Right cardiac atrium (tissue), 5 donors: Measurements from ENCODE around the gene PADI1. TPM values are rescaled to one million over a fixed set of nuclear protein-coding genes. Genes with fewer than 3 reads are reported as not detected.

Experiments
- ATAC-seq, 2 donors: fragments of 200-7000 bp; cut with Tn5 transposase; one replicate each; pipeline versions ENCODE4 v1.8.0 to v1.9.1; 2020; ENCODE audit warnings: moderate library complexity in 2 of 2, mild to moderate bottlenecking in 1 of 2
- DNase-seq, 3 donors: peaks; one replicate each; pipeline ENCODE4 v3.0.0-alpha.2; 2020
- H3K27ac ChIP-seq: one replicate; pipeline ENCODE4 v1.5.1; 2013; ENCODE audit warnings: mild to moderate bottlenecking, low read length, control low read depth, moderate library complexity
- H3K27me3 ChIP-seq: one replicate; pipeline ENCODE4 v1.6.1; 2013; ENCODE audit not compliant: control insufficient read depth, insufficient read depth
- H3K4me1 ChIP-seq: one replicate; pipeline ENCODE4 v1.6.1; 2013; ENCODE audit warnings: low read length; ENCODE audit not compliant: control insufficient read depth, insufficient read depth
- H3K4me3 ChIP-seq: one replicate; pipeline ENCODE4 v1.5.1; 2013; ENCODE audit warnings: low read length, control low read depth
- H3K9me3 ChIP-seq: one replicate; pipeline ENCODE4 v1.6.1; 2013; ENCODE audit warnings: low read length; ENCODE audit not compliant: control insufficient read depth
- WGBS: extraction: QIAGEN DNeasy Blood & Tissue Kit; methylation state at CpG from one replicate; pipeline ENCODE4 v1.1.7; 2013; 5-methylcytosine and 5-hydroxymethylcytosine counted together
- intact Hi-C, 4 donors: fragments of 100-400 bp; cut with DNase I; formaldehyde crosslinking; loops; one replicate each; pipeline versions ENCODE4 v1.11.0 to v1.14.0; 2022 to 2023
- polyA plus RNA-seq: library from polyadenylated mRNA; stranded (reverse); fragments of 200-250 nt; gene quantifications from one replicate; pipeline ENCODE4 v1.2.3, GENCODE V29; 2013
- total RNA-seq, 4 donors: library from RNA; stranded (reverse); fragmentation: NEBNext Ultra II Directional; extraction: Animal tissue kit (Norgen Biotek cat#: 25700); gene quantifications; one replicate each; pipeline ENCODE4 v1.2.1, GENCODE V29; 2021
- donor health status: healthy with polysubstance abuse.
- donor health status: DM: no; HTN: yes; CAD: no.
- donor health status: DM: no; HTN: no; CAD: no.
- donor health status: DM: no; HTN: yes; CAD: no; lungs with severe emphysema.
- donor health status: DM: yes; HTN: yes; CAD: no.

Gene PADI1
- total and polyA plus RNA-seq, 5 donors: not detected

GRCh38 chr1:17165823-17166222, 39.1 kb upstream of the PADI1 start:
- H3K4me3 ChIP-seq: no peak overlapping the region
- 71% methylated on average over 1 of the region's 1 CpG for WGBS
- H3K27me3 ChIP-seq: no peaks in the 10 kb centered on the region
- intact Hi-C loops: no loop called here
- no peak overlapping the region for H3K27ac ChIP-seq
- no peak for ATAC-seq
- H3K9me3 ChIP-seq: no peaks in the 10 kb centered on the region
- H3K4me1 ChIP-seq: no peaks in the 10 kb centered on the region
- no peak for DNase-seq

GRCh38 chr1:17167041-17167785, 37.7 kb upstream of the PADI1 start:
- no peak for ATAC-seq

DNA sequence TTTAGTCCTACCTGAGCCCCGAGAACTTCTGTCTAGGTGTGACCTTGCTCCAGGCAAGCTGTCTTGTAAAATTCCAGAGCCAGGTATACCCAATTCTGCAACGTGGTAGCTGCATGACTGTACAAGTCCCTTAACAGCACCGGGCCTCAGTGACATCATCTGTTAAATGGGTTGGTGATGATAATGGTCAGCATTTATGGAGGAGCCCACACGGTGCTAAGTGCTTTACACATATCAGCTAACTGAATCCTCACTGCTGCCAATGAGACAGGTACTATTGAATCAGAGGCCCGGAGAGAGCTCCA, 37.2 kb upstream of the PADI1 start:
- Histone ChIP-seq H3K4me1 (no peaks in the 10 kb centered on the region), H3K27ac (no peak overlapping the region), H3K9me3 (no peaks in the 10 kb centered on the region), H3K4me3 (no peak overlapping the region), H3K27me3 (no peaks in the 10 kb centered on the region)
- ATAC-seq (no peak), DNase-seq (no peak)
- intact Hi-C loops: no loop called here
- WGBS: 76% methylated on average over 5 of the region's 5 CpGs

More at GRCh38 chr1:17167041-17167785, 37.7 kb upstream of the PADI1 start:
- H3K27me3 ChIP-seq: no peaks in the 10 kb centered on the region
- H3K4me3 ChIP-seq: no peak overlapping the region
- H3K4me1 ChIP-seq: no peaks in the 10 kb centered on the region
- no peak overlapping the region for H3K27ac ChIP-seq
- intact Hi-C loops: no loop called here
- no peaks in the 10 kb centered on the region for H3K9me3 ChIP-seq
- DNase-seq: no peak
- 14% methylated on average over 4 of the region's 4 CpGs for WGBS

DNA sequence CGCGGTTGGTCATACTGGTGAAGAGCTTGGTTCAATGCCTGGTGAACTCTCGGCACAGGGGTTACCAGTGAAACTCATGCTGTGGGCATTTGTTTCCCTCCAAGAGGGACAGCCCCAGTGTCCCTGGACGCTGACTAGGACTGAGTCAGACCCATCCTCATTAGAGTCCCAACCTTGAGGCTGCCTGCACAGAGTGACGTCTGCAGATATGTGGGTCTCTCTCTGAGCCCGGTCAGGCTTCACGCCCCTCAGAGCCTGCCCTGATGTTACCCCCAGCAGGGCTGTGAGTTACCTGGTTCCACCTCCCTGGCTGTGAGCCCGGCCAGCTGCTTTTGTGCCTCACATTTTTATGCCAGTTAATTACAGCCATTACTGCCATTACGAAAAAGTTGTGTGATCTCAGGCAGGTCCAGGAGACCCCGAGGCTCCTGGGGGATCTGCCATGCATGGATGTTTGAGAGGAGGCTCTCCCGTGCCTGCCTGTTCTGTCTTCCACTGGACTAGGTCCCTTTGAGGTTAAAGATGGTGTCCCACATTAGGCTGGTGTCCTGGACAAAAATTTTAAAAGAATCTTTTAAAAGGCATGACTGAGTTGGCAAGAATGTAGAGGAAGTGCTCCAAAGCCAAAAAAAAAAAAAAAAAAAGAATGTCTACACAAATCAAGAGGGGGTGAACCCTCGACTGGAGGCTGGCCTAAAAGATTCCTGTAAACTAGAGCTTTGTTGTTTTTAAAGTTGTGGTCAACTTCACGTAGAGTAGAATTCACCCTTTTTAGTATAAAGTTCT, 36.6 kb upstream of the PADI1 start:
- 60% methylated on average over 13 of the region's 13 CpGs for WGBS
- Histone ChIP-seq H3K27me3 (no peaks in the 10 kb centered on the region), H3K4me1 (no peaks in the 10 kb centered on the region), H3K9me3 (no peaks in the 10 kb centered on the region), H3K4me3 (no peak overlapping the region), H3K27ac (no peak overlapping the region)
- ATAC-seq (no peak), DNase-seq (no peak)
- intact Hi-C loops: no loop called here

DNA sequence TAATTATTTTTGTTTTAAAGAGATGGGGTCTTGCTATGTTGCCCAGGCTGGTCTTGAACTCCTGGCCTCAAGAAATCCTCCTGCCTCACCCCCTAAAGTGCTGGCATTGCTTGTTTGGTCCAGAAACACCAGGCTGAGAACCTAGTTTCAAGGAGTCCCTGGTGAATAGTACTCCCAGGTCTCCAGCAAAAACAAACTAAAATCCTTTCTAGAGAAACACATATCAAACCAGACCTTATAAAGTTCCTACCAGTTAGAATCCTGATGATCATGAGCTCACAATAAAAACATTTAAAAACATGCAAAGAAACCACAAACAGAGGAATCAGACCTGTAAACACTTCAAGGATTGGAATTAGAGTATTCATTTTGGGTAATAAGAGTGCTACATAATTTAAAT, 34.4 kb upstream of the PADI1 start:
- Histone ChIP-seq H3K27ac (no peak overlapping the region), H3K4me3 (no peak overlapping the region), H3K4me1 (no peaks in the 10 kb centered on the region), H3K9me3 (no peaks in the 10 kb centered on the region), H3K27me3 (no peaks in the 10 kb centered on the region)
- intact Hi-C loops: no loop called here
- no peak for ATAC-seq
- DNase-seq: no peak

DNA sequence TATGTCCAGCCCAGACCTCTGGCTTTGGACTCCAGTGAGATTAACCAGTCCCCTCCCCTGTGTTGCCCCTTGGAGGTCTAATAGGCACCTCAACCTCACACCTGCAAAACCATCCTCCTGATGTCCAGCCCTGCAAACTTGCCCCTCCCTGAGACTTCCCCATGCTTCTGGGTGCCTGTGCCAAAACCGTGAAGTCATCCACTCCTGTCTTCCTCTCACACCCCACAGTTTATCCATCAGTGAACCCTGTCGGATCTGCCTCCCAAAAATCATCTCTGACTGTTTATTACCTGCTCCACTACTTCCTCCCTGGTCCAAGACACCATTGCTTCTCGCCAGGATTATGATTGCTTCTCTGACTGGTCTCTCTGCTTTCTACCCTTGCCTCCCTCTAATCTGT, 31.7 kb upstream of the PADI1 start:
- intact Hi-C loops: no loop called here
- WGBS: 55% methylated on average over 3 of the region's 3 CpGs
- H3K27me3 ChIP-seq: no peaks in the 10 kb centered on the region

GRCh38 chr1:17176306-17177061, 28.4 kb upstream of the PADI1 start:
- DNase-seq: no peak

More for the DNA sequence above, 31.7 kb upstream of the PADI1 start:
- Histone ChIP-seq H3K4me3 (no peak overlapping the region), H3K4me1 (no peaks in the 10 kb centered on the region), H3K9me3 (no peaks in the 10 kb centered on the region), H3K27ac (no peak overlapping the region)
- DNase-seq (no peak), ATAC-seq (no peak)

GRCh38 chr1:17177651-17178050, 27.3 kb upstream of the PADI1 start:
- intact Hi-C loops: no loop called here
- ATAC-seq (no peak), DNase-seq (no peak)
- no peaks in the 10 kb centered on the region for H3K9me3 ChIP-seq
- no peak overlapping the region for H3K27ac ChIP-seq
- 61% methylated on average over 1 of the region's 1 CpG for WGBS
- no peak overlapping the region for H3K4me3 ChIP-seq
- H3K4me1 ChIP-seq: no peaks in the 10 kb centered on the region
- no peaks in the 10 kb centered on the region for H3K27me3 ChIP-seq

More at GRCh38 chr1:17176306-17177061, 28.4 kb upstream of the PADI1 start:
- WGBS: 77% methylated on average over 6 of the region's 6 CpGs
- intact Hi-C loops: no loop called here
- H3K27ac ChIP-seq: no peak overlapping the region
- no peaks in the 10 kb centered on the region for H3K9me3 ChIP-seq
- no peaks in the 10 kb centered on the region for H3K27me3 ChIP-seq
- ATAC-seq: no peak
- H3K4me1 ChIP-seq: no peaks in the 10 kb centered on the region
- H3K4me3 ChIP-seq: no peak overlapping the region

DNA sequence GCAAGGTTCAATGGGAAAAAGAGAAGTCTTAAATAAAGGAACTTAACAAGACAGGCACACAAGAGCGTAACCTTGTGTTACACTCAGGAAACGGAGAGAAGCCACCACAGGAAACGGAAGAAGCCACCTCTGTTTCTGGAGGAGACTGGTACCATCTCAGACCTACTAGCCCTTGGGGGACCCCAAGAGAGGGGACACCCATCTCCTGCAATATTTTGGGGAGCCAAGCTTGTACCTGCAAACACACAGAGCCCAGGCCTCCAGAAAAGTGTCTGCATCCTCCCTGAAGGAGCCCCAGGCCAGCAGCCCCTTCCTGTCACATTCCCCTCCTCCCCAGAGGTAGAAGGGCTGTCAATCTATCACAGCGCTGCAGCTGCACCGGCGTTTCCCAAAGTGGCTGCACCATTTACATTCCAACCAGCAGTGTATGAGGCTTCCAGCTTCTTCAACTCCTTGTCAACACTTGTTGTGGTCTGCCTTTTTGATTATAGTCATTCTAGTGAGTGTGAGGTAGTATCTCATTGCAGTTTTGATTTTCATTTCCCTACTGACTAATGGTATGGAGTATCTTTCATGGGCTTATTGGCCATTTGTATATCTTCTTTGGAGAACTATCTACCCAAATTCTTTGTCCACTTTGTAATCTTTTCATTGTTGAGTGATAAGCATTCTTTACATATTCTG, 23.0 kb upstream of the PADI1 start:
- Histone ChIP-seq H3K4me3 (no peak overlapping the region), H3K4me1 (no peaks in the 10 kb centered on the region), H3K27ac (no peak overlapping the region), H3K9me3 (no peaks in the 10 kb centered on the region), H3K27me3 (no peaks in the 10 kb centered on the region)
- intact Hi-C loops: no loop called here
- WGBS: 30% methylated on average over 6 of the region's 6 CpGs
- ATAC-seq (no peak), DNase-seq (no peak)

- intact Hi-C loops: no loop called here
- H3K27me3 ChIP-seq: no peaks in the 10 kb centered on the region
- H3K27ac ChIP-seq: no peak overlapping the region
- no peaks in the 10 kb centered on the region for H3K9me3 ChIP-seq
- no peak overlapping the region for H3K4me3 ChIP-seq
- DNase-seq (no peak), ATAC-seq (no peak)
- 85% methylated on average over 12 of the region's 12 CpGs for WGBS
- no peaks in the 10 kb centered on the region for H3K4me1 ChIP-seq
These were observed 21.4 kb upstream of the PADI1 start for GRCh38 chr1:17183388-17184160.
